ENCODE results near the gene ITGB5.
"Not testable (repeated sequence)": the region's sequence is repeated elsewhere in the genome, so short reads cannot be mapped to it uniquely, and the experiment has no call there.

ITGB5 gene

DNA sequence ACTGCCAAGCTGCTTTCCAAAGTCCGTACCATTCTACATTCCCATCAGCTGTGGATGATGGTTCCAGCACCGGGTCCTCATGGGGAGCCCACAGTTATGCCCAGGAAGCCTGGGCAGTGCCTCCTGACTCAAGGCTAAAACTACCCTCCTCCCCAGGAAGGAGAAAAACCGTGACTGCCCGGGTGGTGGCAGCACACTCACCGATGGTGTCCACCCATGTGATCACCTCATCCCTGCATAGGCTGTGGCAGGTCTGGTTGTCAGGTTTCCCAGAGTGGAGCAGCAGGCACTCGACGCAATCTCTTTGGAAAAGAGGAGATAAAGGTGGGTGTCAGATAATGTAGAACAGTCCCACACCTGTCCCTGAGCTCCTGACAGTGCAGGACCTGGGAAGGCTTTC is 118.4 kb downstream of the ITGB5 start:
- DNase-seq: peak; percentile 46
- in situ Hi-C loops (cut with HindIII; ENCODE audit: low pct_ligation_motif_present, low pct_unique_long_range_greater_than_20kb, low sequenced_read_pairs): loop anchor here (10.0 kb wide), 1 partner anchor 126 kb away; no protein-coding TSS in a partner anchor

DNA sequence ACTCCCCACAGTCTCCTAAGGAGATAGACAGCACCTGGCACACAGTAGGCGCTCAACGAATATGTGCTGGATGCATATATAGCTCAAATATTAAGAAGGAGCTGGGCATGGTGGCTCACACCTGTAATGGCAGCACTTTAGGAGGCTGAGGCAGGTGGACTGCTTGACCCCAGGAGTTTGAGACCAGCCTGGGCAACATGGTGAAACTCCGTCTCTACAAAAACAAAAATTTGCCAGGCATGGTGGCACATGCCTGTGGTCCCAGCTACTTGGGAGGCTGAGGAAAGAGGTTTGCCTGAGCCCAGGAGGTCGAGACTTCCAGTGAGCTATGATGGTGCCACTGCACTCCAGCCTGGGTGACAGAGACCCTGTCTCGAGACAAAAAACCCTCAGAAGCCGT is 119.5 kb downstream of the ITGB5 start:
- DNase-seq: no peak
- in situ Hi-C loops (cut with HindIII; ENCODE audit: low pct_ligation_motif_present, low pct_unique_long_range_greater_than_20kb, low sequenced_read_pairs): loop anchor here (10.0 kb wide), 1 partner anchor 127 kb away; no protein-coding TSS in a partner anchor

GRCh38 chr3:124767264-124767663 is 119.9 kb downstream of the ITGB5 start:
- in situ Hi-C loops (cut with HindIII; ENCODE audit: low pct_ligation_motif_present, low pct_unique_long_range_greater_than_20kb, low sequenced_read_pairs): loop anchor here (10.0 kb wide), 1 partner anchor 128 kb away; no protein-coding TSS in a partner anchor
- DNase-seq: no peak

DNA sequence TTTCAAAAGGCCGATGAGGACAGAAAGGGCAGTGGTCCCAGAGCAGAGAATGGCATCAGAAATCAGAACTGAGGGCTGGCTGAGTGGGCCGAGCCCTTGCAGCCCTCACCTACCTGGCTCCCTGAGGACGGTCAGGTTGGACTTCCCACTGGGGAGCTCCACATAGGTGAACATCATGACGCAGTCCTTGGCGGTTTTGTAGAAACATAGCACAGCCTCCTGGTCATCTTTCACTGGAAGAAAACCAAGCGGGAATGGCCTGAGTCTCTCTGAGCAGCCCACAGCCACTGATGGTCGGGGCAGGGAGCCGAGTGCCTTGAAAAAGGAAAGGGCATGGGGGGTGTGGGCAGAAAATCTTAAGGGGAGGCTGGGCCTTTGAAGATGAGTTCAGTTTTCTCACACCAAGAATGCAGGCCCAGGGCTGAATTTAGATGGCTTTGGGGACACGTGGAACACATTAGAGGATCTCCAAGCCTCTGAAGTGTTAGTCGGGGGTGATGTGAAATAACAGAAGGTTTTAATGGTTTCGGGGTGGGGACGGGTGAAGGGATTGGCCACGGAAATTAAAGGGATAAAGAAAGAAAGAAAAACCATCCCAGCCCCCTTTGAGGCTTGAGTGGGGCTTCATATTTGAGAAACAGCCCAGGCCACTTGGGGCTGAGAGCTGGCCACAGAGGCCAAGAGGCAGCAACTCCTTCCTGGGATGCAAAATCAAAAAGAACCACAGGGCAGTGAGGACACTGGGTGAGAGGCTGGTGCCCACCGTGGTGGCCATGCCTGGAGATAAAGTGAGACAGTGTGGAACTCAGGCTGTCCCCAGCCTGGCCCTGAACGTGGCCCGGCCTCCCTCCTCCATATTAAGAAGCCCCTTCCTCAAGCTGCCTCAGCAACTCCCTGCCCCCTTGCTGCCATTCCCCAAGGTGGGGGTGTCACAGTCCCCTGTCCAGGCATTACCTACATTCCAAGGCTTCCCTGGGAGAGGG is 120.8 kb downstream of the ITGB5 start:
- in situ Hi-C loops (cut with HindIII; ENCODE audit: low pct_ligation_motif_present, low pct_unique_long_range_greater_than_20kb, low sequenced_read_pairs): loop anchor here (10.0 kb wide), 1 partner anchor 128 kb away; no protein-coding TSS in a partner anchor
- DNase-seq: no peak

- in situ Hi-C loops (cut with HindIII; ENCODE audit: low pct_ligation_motif_present, low pct_unique_long_range_greater_than_20kb, low sequenced_read_pairs): loop anchor here (10.0 kb wide), 1 partner anchor 129 kb away; no protein-coding TSS in a partner anchor
Observed at GRCh38 chr3:124765197-124765840, 121.8 kb downstream of the ITGB5 start.

GRCh38 chr3:124764746-124765145 is 122.4 kb downstream of the ITGB5 start:
- DNase-seq: no peak
- in situ Hi-C loops (cut with HindIII; ENCODE audit: low pct_ligation_motif_present, low pct_unique_long_range_greater_than_20kb, low sequenced_read_pairs): loop anchor here (10.0 kb wide), 1 partner anchor 130 kb away; no protein-coding TSS in a partner anchor

More at GRCh38 chr3:124765197-124765840, 121.8 kb downstream of the ITGB5 start:
- DNase-seq: no peak

- in situ Hi-C loops (cut with HindIII; ENCODE audit: low pct_ligation_motif_present, low pct_unique_long_range_greater_than_20kb, low sequenced_read_pairs): loop anchor here (10.0 kb wide), 1 partner anchor 131 kb away; no protein-coding TSS in a partner anchor
- no peak for DNase-seq
Observed at GRCh38 chr3:124763644-124764358, 123.4 kb downstream of the ITGB5 start.

- no peak for DNase-seq
- in situ Hi-C loops (cut with HindIII; ENCODE audit: low pct_ligation_motif_present, low pct_unique_long_range_greater_than_20kb, low sequenced_read_pairs): loop anchor here (10.0 kb wide), 1 partner anchor 132 kb away; no protein-coding TSS in a partner anchor
Observed at GRCh38 chr3:124763206-124763605, 124.0 kb downstream of the ITGB5 start.

DNA sequence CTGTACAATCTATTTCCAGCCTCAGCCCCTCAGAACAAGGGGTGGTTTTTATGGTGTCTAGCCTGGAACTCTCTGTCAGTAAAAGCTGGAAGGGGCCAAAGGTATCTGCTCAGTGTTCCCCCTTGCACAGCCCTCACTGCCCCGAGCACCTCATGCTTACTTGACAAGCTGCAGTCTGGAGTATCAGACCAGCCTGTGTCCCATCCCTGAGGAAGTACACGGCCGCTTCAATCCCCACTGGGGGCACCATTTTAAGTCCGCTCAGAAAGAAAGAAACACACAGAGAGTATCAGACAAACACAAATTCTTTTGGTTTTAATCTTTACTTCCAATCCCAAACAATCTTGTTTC is 124.5 kb downstream of the ITGB5 start:
- in situ Hi-C loops (cut with HindIII; ENCODE audit: low pct_ligation_motif_present, low pct_unique_long_range_greater_than_20kb, low sequenced_read_pairs): loop anchor here (10.0 kb wide), 1 partner anchor 132 kb away; no protein-coding TSS in a partner anchor
- no peak for DNase-seq

DNA sequence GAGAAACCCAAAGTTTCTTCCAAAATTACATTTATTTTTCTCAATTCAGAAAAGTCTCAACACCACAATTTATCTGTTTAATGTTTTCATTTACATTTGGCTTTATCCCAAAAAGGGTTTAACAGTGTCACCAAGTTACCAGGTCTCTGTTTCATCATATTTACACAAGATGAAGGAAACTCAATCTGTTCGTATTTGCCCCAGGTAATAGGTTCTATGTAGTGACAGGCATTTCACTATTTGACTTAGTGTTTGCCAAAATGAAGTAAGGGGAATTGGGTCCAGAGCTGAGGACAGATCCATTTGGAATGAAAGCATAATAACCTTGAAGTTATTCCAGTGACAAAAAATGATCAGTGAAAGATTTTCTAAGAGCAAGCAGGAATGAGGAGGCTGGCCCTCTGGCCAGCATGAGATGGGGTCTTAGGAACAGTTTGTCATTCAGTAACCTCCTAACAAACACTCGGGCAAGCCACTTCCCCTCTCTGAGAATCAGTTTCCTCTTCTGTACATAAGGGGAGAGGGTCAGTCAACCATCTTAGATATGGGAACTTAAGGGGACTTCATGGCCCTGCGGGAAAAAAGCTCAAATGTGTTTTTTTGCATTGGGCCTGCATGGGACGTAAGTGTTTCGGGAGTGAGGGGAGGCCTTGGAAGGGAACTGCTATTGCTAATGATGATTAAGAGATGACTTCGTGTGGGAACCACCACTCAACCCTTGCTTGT is 125.1 kb downstream of the ITGB5 start:
- DNase-seq: no peak
- in situ Hi-C loops (cut with HindIII; ENCODE audit: low pct_ligation_motif_present, low pct_unique_long_range_greater_than_20kb, low sequenced_read_pairs): loop anchor here (10.0 kb wide), 1 partner anchor 133 kb away; no protein-coding TSS in a partner anchor

- in situ Hi-C loops (cut with HindIII; ENCODE audit: low pct_ligation_motif_present, low pct_unique_long_range_greater_than_20kb, low sequenced_read_pairs): loop anchor here (10.0 kb wide), 1 partner anchor 133 kb away; no protein-coding TSS in a partner anchor
- peak; percentile 67 for DNase-seq
Observed at GRCh38 chr3:124761250-124761796, 125.8 kb downstream of the ITGB5 start.

- in situ Hi-C loops (cut with HindIII; ENCODE audit: low pct_ligation_motif_present, low pct_unique_long_range_greater_than_20kb, low sequenced_read_pairs): loop anchor here (10.0 kb wide), 1 partner anchor 134 kb away; no protein-coding TSS in a partner anchor
Observed at GRCh38 chr3:124760601-124761000, 126.6 kb downstream of the ITGB5 start.

DNA sequence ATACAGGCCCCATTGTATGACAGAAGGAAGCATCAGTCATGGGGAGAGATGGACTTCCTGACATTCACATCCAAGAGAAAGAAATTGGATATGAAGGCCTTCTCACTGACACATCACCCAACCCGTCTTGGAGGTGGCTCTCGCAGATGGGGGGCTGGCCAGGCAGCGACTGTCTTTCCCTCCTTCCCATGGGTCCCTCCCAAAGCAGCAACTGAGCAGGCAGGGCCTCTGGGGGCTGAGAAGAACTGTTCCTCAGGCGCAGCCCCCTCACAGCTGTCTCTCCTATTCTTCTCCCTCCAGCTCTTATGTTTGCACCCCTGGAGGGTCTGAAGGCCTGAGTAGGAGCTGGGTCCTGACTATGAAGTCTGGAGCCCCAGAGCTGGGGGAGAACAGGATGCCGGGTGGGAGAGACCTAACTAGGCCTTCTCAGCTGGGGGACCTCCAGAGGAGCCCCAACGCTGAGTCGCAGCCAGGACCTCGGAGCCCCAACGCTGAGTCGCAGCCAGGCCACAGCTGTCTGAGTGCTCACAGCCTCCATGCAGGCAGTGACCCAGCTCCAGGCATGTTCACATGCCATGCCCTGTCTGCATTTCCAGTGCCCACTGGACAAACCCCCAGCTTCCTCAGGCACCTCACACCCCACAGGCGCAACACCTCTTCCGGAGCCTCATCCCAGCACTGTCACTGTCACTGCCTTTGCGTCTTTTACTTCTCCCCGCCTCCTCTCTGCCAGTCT is 127.3 kb downstream of the ITGB5 start:
- DNase-seq: no peak
- in situ Hi-C loops (cut with HindIII; ENCODE audit: low pct_ligation_motif_present, low pct_unique_long_range_greater_than_20kb, low sequenced_read_pairs): loop anchor here (10.0 kb wide), 1 partner anchor 135 kb away; no protein-coding TSS in a partner anchor

More at GRCh38 chr3:124760601-124761000, 126.6 kb downstream of the ITGB5 start:
- no peak for DNase-seq

DNA sequence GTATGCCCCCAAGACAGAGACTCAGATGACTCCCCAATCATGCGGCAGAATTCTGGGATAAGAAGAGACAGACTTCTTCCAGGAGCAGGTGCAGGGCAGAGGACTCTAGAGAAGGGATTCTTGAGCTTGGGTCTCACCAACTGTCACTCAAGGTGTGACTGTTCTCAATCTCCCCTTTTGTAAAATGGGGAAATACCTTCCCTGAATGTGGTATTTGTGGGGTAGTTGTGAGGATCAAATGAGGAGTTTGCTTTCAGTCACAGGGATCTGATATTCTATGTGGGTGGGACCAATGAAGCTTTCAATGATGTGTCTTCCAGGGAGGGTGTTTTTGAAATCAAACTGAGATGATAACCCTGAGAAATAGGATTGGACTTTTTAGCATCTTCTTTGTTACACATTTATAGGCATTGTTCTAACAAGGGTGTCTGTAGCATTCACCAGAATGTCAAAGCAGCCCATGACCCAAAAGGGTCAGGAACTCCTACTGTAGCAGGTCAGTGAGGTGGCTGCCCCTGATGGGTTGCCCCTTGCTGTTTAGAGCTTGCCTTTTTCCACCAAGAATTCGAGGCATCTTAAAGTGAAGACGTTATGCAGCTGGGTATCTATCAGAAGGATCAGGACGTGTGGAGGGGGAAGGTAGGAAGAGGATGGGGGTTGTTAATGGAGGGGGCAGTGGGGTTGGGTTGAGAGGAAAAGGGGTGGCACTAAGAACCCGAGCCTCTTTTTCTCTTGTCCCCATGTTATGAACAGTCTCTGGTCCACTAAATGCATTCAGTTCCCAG is 128.1 kb downstream of the ITGB5 start:
- in situ Hi-C loops (cut with HindIII; ENCODE audit: low pct_ligation_motif_present, low pct_unique_long_range_greater_than_20kb, low sequenced_read_pairs): no loop called here
- no peak for DNase-seq

GRCh38 chr3:124757926-124758325 is 129.2 kb downstream of the ITGB5 start:
- DNase-seq; in situ Hi-C loops (cut with HindIII; ENCODE audit: low pct_ligation_motif_present, low pct_unique_long_range_greater_than_20kb, low sequenced_read_pairs): not testable (repeated sequence)

DNA sequence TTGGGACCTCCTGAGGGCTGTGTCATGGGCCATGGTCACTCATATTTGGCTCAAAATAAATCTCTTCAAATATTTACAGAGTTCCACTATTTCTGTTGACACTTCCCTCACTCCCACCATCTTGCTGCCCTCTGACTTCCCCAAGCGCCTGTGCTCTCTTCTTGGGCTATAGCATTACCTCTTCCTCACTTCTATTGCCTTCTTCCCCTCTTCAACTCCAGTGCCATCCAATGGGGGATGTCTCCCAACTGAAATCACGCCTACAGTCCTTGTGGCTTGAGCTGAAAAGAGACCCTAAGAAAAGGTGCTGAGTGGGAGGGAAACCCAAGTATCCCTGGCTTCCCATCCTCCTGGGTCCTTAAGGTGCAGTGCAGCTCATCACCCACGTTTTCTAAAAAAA is 135.1 kb downstream of the ITGB5 start:
- DNase-seq: no peak
- in situ Hi-C loops (cut with HindIII; ENCODE audit: low pct_ligation_motif_present, low pct_unique_long_range_greater_than_20kb, low sequenced_read_pairs): no loop called here
